ENCODE data around the gene SIK3. TPM values are rescaled to one million over a fixed set of nuclear protein-coding genes. Genes with fewer than 3 reads are reported as not detected.
A peak's percentile ranks its signal among the peaks of the same experiment; 100 is the strongest.

The SIK3 gene
- total RNA-seq, 1 experiment from 2014 or later, result 31.4 TPM

DNA sequence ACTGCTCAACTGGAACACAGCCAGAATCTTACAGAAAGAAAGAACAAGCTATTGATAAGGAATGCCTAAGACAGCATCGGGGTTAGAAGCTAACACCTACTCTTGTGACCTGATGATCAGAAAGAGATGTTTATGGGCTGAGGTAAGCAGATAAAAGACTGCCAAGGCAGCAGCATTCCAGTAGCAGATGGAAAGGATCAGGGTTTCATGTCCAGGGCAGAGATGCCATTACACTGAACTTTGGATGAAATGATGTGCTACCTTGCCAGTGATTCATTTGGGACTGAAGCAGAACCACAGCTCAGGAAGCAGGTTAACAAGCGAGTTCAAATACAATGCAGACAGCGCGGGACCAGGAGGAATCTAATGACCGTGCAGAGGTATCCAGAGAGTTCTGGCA is 233.7 kb downstream of the SIK3 start:
- no peak overlapping the region for H2BK5ac ChIP-seq (ENCODE audit: insufficient read length, low read length)
- Mint-ChIP-seq H3K27ac (no peak overlapping the region), H3K4me3 (no peak overlapping the region), H3K4me1 (no peaks in the 10 kb centered on the region), H3K9me3 (no peaks in the 10 kb centered on the region), H3K36me3 (ENCODE audit: insufficient read depth in 1 of 3, low read depth in 3 of 3) (peaks cover 14 to 64% (median 58%) of the 10 kb centered on the region in 3 experiments; a peak in 6 of 7 replicates), H3K27me3 (ENCODE audit: low read depth) (no peaks in the 10 kb centered on the region)
- DNase-seq, result no peak
- no peaks in the 10 kb centered on the region for H3K27me3 ChIP-seq (ENCODE audit: insufficient read depth, low read length)
- no peaks in the 10 kb centered on the region for H3K23me2 ChIP-seq (ENCODE audit: insufficient read length, low read depth, low read length, poor library complexity, severe bottlenecking)
- no peak overlapping the region for H2AFZ ChIP-seq (ENCODE audit: low read length)
- H2BK120ac ChIP-seq (ENCODE audit: low read depth, low read length, poor library complexity, severe bottlenecking), result no peak overlapping the region
- no peaks in the 10 kb centered on the region for H4K20me1 ChIP-seq (ENCODE audit: control insufficient read depth, insufficient read depth, insufficient read length)
- H2BK15ac ChIP-seq (ENCODE audit: low read depth, low read length), result no peak overlapping the region
- H3K18ac ChIP-seq (ENCODE audit: insufficient read length, low read depth, low read length), result no peak overlapping the region
- no peak overlapping the region for H4K5ac ChIP-seq (ENCODE audit: insufficient read length, low read depth, low read length)
- no peak overlapping the region for H3K56ac ChIP-seq (ENCODE audit: insufficient read length, low read depth, low read length)
- no peak overlapping the region for H3K4me2 ChIP-seq (ENCODE audit: insufficient read depth, insufficient read length, low read length)
- H3K9me3 ChIP-seq (ENCODE audit: control insufficient read depth, low read depth, low read length), result no peaks in the 10 kb centered on the region
- no peaks in the 10 kb centered on the region for H3K79me2 ChIP-seq (ENCODE audit: insufficient read depth, low read length)
- no peak overlapping the region for H3T11ph ChIP-seq (ENCODE audit: low read length)
- H4K91ac ChIP-seq (ENCODE audit: insufficient read length, low read depth, low read length), result no peak overlapping the region
- no peak overlapping the region for H3K14ac ChIP-seq (ENCODE audit: insufficient read depth, low read length)
- WGBS (ENCODE audit: extremely low coverage, insufficient read length, low lambda C conversion rate), result no CpG with 5 or more reads among the region's 5 CpGs
- H3K9ac ChIP-seq (ENCODE audit: extremely low read depth, insufficient read length, low read length), result no peak overlapping the region
- H3K4me1 ChIP-seq (ENCODE audit: insufficient read depth, low read length), result no peaks in the 10 kb centered on the region
- no peaks in the 10 kb centered on the region for H3K79me1 ChIP-seq (ENCODE audit: insufficient read depth, low read depth, low read length, poor library complexity, severe bottlenecking)
- TF ChIP-seq CTCF (conservative IDR thresholded peaks at IDR 0.05), result no peak
- H3K4ac ChIP-seq (ENCODE audit: low read depth, low read length), result no peak overlapping the region
- H3K23ac ChIP-seq (ENCODE audit: insufficient read length, low read depth, low read length), result no peak overlapping the region
- no peak overlapping the region for H2BK12ac ChIP-seq (ENCODE audit: insufficient read length, low read depth, low read length)
- H2BK20ac ChIP-seq (ENCODE audit: low read depth, low read length, poor library complexity, severe bottlenecking), result no peak overlapping the region
- H2AK5ac ChIP-seq (ENCODE audit: insufficient read length, low read length), result no peak overlapping the region
- peak overlapping the region; percentile 38 for H4K8ac ChIP-seq (replicated peaks; ENCODE audit: insufficient read length, low read depth, low read length)
- no peak overlapping the region for H3K27ac ChIP-seq (ENCODE audit: insufficient read length, low read depth, low read length)
